Stimulated activated CD4-positive, alpha-beta T cell treated with anti-CD3 and anti-CD28 coated beads, Interleukin-4, amount 100 ng/mL, for 48 hours (primary cell): ENCODE measurements around the gene DHRSX.
"Not testable (repeated sequence)": the region's sequence is repeated elsewhere in the genome, so short reads cannot be mapped to it uniquely, and the experiment has no call there.

Source experiments
- DNase-seq, 2 donors: peaks; one replicate each; pipeline ENCODE4 v3.0.0-alpha.2; 2020; ENCODE audit warnings: low read depth in 2 of 2

Gene DHRSX

DNA sequence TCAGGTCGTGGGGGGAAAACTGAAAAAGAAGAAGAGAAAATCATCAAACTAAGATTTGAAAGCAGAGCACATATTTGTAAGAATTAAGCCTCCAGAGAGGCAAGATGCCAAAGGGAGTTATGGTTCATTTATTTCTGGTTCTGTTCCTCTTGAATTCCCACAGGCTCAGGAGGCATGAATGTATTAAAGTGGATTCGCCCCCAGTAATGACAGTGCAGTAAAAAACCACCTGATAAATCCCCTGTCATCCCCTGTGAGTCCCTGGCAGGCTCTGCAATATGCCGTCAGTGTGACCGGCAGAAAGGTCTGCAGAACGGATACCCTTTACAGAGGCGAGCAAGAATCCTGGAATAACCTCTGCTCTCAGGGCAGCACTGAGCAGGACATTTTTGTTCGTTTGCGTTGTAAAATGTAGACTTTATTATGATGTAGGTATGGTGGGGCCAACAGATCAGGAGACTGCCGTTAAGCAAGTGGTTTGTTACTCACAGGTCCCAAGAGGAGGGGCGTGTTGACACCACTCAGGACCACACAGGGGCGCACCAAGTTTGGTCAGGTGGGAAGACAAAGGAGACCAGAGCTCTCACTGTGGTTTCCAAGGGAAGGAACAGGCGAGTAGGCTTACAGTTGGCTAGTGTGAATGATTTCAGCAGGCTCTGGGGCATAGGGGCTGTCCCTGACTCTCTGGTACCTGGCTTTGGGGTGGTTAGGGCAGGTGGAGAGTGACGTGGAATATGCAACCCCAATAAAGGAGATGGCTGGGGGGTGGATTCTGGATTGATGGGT, 75.3 kb downstream of the DHRSX start:
- no peak for DNase-seq

DNA sequence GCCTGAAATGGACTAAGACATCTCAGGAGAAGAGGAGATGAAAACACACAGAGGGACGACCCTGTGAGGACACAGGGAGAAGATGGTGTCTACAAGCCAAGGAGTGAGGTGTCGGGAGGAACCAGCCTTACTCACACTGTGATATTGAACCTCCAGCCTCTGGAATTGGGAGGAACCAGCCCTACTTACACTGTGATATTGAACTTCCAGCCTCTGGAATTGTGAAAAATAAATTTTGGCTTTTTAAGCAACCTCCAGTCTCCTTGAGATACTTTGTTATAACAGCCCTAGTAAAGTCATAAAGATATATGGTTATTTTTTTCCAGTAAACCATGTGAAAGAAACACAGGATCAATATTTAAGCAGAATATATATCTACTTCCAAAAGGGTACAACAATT, 76.5 kb downstream of the DHRSX start:
- DNase-seq: no peak

GRCh38 chrX:2423899-2424298, 76.9 kb downstream of the DHRSX start:
- no peak for DNase-seq

DNA sequence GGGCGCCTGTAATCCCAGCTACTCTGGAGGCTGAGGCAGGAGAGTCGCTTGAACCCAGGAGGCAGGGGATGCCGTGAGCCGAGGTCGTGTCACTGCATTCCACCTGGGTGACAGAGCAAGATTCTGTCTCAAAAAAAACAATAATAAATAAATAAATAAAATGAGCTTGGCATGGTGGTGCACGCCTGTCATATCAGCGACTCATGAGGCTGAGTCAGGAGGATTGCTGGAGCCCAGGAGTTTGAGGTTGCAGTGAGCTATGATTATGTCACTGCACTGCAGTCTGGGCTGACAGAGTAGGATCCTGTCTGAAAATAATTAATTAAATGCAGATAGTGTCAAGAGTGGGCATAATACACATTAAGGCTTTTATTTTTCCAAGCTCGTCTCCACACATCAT, 77.5 kb downstream of the DHRSX start:
- no peak for DNase-seq

DNA sequence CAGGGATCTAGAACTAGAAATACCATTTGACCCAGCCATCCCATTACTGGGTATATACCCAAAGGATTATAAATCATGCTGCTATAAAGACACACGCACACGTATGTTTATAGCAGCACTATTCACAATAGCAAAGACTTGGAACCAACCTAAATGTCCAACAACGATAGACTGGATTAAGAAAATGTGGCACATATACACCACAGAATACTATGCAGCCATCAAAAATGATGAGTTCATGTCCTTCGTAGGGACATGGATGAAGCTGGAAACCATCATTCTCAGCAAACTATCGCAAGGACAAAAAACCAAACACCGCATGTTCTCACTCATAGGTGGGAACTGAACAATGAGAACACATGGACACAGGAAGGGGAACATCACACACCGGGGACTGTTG, 81.4 kb downstream of the DHRSX start:
- not testable (repeated sequence) for DNase-seq

DNA sequence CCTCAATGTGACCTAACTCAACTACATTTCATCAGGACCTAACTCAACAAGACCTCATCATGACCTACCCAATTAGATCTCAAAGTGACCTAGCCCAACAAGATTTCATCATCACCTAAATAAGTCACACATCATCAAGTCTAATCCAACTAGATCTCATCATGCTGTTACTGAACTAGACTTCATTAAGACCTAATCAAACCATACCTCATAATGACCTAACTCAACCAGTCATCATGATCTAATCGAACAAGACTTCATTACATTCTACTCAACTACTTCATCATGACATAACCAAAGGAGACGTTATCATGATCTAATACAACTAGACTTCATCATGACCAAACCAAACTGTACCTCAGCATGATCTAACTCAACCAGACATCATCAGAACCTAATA, 82.8 kb downstream of the DHRSX start:
- DNase-seq: no peak

- DNase-seq: no peak
Measured at GRCh38 chrX:2416851-2417604, 83.7 kb downstream of the DHRSX start.

DNA sequence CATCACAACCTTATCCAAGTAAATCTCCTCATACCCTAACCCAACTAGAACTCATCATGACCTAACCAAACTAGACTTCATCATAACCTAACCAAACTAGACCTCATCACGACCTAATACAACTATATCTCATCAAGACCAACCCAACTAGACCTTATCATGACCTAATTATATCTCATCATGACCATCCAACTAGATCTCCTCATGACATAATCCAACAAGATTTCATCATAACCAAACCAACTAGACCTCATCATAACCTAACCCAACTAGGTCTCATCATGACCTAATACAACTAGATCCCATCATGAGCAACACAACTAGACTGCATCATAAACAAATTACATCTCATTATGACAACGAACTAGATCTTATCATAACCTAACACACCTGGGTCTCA, 86.4 kb downstream of the DHRSX start:
- DNase-seq: no peak

DNA sequence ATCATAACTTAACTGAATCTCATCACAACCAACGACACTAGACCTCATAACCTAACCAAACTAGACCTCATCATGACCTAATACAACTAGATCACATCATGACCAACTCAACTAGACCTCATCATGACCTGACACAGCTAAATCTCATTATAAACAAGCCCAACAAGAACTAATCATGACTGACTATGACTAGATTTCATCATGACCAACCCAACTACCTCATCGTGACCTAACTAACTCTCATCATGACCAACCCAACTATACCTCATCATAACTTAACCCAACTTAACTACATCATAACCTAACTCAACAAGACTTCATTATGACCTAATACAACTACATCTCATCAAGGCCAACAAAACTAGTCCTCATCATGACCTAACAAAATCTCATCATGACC, 86.8 kb downstream of the DHRSX start:
- DNase-seq: no peak

- no peak for DNase-seq
Measured at GRCh38 chrX:2412131-2412530, 88.6 kb downstream of the DHRSX start.

- DNase-seq: no peak
Measured at GRCh38 chrX:2410279-2411020, 90.3 kb downstream of the DHRSX start.

DNA sequence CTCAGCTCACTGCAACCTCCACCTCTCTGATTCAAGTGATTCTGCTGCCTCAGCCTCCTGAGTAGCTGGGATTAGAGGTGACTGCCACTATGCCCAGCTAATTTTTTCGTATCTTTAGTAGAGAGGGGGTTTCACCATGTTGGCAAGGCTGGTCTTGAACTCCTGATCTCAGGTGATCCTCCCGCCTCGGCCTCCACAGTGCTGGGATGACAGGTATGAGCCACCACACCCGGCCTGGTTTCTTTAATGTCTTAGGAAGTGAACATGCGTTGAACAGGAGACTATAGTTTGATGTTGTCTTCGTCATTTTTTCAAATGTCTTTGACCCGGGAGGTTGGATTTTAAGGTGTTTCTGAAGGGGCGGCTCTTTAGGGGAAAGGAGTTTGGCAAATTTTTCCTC, 91.0 kb downstream of the DHRSX start:
- DNase-seq: no peak

- no peak for DNase-seq
Measured at GRCh38 chrX:2408856-2409255, 91.9 kb downstream of the DHRSX start.

DNA sequence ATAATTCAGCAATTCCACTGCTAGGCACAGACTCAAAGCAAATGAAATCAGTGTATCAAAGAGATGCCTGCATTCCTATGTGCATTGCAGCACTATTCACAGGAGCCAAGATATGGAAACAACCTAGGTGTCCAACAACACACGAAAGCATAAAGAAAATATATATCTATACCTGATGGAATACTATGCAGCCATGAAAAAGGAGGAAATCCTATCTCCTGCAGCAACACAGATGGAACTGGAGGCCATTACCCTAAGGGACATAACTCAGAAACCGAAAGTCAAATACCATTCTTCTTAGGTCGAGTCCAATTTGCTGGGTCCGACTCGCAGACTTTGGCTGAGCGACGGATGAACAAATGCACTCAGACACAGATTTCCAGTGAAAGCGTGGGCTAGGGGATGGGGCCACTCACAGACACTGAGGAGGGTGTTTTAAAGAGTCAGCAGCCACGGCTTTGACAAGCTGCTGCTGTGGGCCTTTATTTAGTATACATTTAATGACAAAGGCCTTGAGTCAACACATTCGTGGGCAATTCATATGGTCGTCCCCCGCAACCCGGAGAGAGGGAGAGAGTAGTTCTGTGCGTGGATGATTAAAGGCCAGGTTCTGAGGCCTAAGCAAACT, 93.8 kb downstream of the DHRSX start:
- no peak for DNase-seq

GRCh38 chrX:2404776-2405175, 96.0 kb downstream of the DHRSX start:
- no peak for DNase-seq

DNA sequence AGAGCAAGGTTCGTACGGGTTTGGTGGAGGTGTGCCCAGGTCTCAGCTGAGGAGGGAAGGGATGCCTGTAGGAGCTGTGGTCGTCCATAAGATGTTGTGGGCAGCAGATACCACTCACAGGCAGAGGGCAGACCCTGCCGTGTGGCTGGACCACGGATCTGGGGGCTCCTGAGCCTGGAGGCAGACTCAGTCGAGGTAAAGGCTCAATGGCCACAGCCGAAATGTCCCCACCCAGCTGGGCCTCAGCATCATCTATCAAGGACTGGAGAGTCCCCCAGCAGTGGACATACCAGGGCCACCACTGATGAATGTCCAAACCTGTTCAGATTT, 98.5 kb downstream of the DHRSX start:
- no peak for DNase-seq

GRCh38 chrX:2401590-2402360, 99.0 kb downstream of the DHRSX start:
- DNase-seq: no peak

DNA sequence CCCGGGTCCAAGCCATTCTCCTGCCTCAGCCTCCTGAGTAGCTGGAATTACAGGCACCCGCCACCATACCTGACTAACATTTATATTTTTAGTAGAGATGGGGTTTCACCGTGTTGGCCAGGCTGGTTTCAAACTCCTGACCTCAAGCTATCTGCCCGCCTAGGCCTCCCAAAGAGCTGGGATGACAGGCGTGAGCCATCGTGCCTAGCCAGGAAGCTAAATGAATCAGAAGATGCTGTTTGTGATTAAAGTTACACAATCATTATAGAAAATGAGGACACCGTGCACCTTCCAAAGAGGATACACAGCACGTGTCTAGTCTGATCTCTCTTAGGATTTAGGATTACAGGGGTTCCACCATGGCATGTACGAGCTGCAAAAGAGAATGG, 99.6 kb downstream of the DHRSX start:
- no peak for DNase-seq

GRCh38 chrX:2398064-2398656, 102.6 kb downstream of the DHRSX start:
- DNase-seq: no peak

- no peak for DNase-seq
Measured at GRCh38 chrX:2397229-2398063, 103.3 kb downstream of the DHRSX start.
